Dedifferentiated amniotic fluid mesenchymal stem cell (primary cell): ENCODE data around the gene RNF114.

ENCODE experiments used
- DNase-seq: peaks from one replicate; pipeline ENCODE4 v3.0.0-alpha.2; 2016; ENCODE audit errors: extremely low spot score

The RNF114 gene

GRCh38 chr20:49904440-49905214 is 31.6 kb upstream of the RNF114 start:
- no peak for DNase-seq

- DNase-seq: no peak
Measured at GRCh38 chr20:49905415-49906091, 30.6 kb upstream of the RNF114 start.

GRCh38 chr20:49906101-49906604 is 30.0 kb upstream of the RNF114 start:
- DNase-seq: no peak

GRCh38 chr20:49906615-49907154 is 29.5 kb upstream of the RNF114 start:
- DNase-seq: no peak

- no peak for DNase-seq
Measured at GRCh38 chr20:49907405-49908257, 28.6 kb upstream of the RNF114 start.

DNA sequence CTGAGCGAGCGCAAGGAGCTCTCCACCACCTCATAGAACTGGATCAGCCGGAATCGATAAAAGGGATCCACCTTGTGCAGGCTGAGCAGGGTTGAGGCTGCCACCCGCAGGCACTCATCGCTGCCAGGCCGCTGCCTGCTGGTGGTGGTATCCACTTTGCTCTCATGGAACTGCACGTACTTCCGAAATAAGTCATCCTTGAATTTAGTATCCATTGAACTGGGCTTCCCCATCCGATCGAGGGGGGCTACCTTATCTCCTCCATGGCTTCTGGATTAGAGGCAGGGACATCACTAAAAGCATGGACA is 28.0 kb upstream of the RNF114 start:
- DNase-seq: no peak

- DNase-seq: no peak
Measured at GRCh38 chr20:49909499-49910339, 26.5 kb upstream of the RNF114 start.

GRCh38 chr20:49910340-49910706 is 25.9 kb upstream of the RNF114 start:
- no peak for DNase-seq

DNA sequence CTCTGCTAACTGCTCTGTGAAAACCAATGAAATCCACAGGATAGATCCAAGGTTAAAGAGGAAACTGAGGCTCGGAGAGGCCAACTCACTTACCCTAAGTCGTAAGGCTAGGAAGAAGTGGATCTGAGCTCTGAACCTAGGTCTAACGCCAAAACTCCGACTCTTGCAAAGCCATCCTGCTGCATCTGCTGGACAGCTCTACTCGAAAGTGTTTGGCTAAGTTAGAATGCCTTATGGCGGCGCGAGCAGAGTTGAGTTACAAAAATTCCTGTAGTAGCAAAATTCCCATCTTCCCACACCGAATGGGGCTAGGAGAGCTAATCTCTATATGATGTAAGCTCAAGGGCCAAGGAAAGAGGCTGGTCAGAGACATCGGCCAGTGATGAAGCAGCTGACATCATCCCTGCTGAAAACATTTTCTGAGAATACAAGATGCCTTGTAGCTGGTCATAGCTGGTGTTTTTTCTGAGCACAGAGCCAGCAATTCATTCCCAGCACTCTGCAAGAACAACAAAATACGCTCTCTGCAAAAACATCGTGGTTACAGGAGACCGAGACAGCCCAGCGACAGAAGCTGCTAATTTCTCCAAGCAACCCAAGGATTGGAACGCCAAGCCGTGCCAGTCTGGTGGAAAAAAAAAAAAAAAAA is 22.7 kb upstream of the RNF114 start:
- DNase-seq: no peak

GRCh38 chr20:49914310-49915117 is 21.7 kb upstream of the RNF114 start:
- no peak for DNase-seq

- DNase-seq: no peak
Measured at GRCh38 chr20:49915118-49915379, 21.1 kb upstream of the RNF114 start.

DNA sequence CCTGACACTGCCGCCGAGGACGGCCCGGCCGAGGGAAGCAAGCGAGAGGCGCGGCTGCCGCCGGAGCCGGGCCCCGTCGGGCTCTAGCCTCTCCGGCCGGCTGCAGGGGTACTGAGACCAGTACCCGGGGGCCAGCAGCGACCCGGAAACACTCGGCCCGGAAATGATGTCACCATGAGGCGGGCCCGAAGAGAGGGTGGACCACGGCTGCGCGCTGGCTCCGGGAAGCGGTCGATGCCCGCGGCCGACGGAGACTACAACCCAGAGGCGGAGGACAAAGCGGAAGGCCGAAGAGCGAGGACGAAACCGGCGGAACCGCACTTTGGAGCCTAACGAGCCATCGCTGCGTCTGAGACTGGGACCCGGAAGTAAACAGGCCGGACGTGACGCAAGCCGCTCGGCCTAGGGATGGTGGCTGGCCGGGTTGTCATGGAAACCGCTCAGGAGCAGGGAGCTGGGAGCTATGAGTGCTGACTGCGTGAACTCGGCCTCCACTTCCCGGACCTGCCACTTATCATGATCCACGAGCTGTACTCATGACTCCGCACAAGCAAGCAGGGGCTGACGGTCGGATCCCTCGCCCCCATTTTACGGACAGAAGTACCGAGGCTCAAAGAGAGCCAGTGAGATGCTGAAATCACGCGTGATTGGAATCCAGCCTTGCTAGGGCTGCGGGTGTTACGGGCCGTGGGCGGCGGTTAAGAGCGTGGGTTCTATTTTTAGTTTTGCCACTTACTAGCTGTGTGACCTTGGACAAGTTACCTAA is 20.6 kb upstream of the RNF114 start, which contains the start of gene SPATA2:
Gene SPATA2 (minus strand): TSS at position 150 of the 766 bp plus-strand sequence. CDS start 7,039 bp downstream, outside the sequence.
- peak; percentile 96 for DNase-seq

DNA sequence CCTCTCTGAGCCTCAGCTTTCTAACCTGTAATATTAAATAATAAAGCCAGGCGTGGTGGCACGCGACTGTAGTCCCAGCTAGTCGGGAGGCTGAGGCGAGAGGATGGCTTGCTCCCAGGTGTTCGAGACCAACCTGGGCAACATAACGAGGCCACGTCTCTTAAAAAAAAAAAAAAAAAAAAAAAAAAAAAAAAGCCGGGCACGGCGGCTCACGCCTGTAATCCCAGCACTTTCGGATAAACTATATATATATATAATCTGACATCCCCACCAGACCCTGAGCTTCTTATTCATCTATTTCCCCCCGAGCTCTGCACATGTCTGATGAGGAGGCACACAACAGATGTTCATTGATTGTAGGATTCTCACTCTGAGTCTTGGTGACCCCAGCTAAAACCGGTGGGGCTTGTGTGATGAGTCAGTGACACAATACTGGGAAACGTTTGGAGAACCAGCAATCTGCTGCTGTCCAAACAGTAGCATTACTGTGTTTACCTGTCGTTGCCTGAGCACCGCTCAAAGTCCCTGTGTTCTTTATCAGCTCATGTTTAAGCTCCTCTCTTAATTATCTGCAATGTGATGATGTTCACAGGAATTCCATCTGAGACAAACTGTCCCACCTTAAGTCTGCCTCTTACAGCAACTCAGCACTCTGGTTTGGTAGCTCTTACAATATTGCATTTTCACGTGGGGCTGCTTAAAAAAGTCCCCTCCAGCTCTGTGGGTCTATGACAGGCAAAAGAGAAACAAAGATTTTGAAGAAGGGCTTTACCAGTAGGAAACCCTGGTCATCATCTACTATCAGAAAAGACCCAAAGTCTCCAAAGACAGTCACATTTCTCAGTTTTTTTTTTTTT is 19.8 kb upstream of the RNF114 start:
- DNase-seq: no peak

DNA sequence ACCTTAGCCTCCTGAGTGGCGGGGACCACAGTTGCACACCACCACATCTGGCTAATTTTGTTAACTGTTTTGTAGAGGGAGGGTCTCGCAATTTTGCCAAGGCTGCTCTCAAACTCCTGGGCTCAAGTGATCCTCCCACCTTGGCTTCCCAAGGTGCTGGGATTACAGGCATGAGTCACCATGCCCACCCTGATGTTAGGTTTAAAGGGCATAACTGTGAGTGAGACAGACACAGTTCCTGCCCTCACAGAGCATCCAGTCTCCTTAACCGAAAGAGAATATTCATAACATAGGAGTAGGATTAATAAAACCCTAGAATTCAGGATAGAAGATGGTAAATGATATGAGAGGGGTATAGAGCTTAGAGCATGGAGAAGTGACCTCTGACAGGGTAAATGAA is 17.8 kb upstream of the RNF114 start:
- DNase-seq: no peak

DNA sequence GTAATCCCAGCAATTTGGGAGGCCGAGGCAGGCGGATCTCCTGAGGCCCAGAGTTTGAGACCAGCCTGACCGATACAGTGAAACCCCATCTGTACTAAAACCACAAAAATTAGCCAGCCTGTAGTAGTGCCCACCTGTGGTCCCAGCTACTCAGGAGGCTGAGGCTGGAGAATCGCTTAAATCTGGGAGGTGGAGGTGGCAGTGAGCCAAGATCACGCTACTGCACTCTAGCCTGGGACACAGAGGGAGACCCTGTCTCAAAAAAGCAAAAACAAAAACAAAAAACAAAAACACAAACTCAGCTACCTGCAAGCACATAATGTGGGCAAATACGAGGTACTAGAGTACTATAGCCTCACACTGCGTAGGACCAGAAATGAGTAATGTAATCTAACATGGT is 17.2 kb upstream of the RNF114 start:
- DNase-seq: no peak

- no peak for DNase-seq
Measured at GRCh38 chr20:49919461-49919860, 16.7 kb upstream of the RNF114 start.

GRCh38 chr20:49924247-49924646 is 11.9 kb upstream of the RNF114 start:
- DNase-seq: no peak

GRCh38 chr20:49925901-49926454 is 10.2 kb upstream of the RNF114 start:
- DNase-seq: no peak
